GM10248 (cell line): ENCODE results near the gene KSR2.

Source experiments
- CTCF ChIA-PET: fragments of 300-600 bp; sonication (Branson Sonifier 250); formaldehyde crosslinking; extraction: SDS; loops from one replicate; lab custom pipeline; 2021; ENCODE audit warnings: antibody characterized with exemption; lab: Yijun Ruan, JAX
- POLR2A ChIA-PET: fragments of 350-650 bp; sonication (Branson Sonifier 250); formaldehyde crosslinking; extraction: SDS; loops from one replicate; lab custom pipeline; 2020; ENCODE audit warnings: antibody characterized with exemption; lab: Yijun Ruan, JAX
- DNase-seq: peaks from one replicate; pipeline ENCODE4 v3.0.0; 2012; ENCODE audit errors: extremely low spot score
- CTCF ChIP-seq: IDR thresholded peaks from 2 replicates; pipeline ENCODE4 v1.5.1; 2012; ENCODE audit warnings: mild to moderate bottlenecking, low read depth; ENCODE audit errors: extremely low read depth, missing control alignments, control extremely low read depth

The KSR2 gene

GRCh38 chr12:117792877-117793424 lies 175.8 kb downstream of the KSR2 start:
- CTCF ChIA-PET: no interaction called here
- POLR2A ChIA-PET: no interaction called here

DNA sequence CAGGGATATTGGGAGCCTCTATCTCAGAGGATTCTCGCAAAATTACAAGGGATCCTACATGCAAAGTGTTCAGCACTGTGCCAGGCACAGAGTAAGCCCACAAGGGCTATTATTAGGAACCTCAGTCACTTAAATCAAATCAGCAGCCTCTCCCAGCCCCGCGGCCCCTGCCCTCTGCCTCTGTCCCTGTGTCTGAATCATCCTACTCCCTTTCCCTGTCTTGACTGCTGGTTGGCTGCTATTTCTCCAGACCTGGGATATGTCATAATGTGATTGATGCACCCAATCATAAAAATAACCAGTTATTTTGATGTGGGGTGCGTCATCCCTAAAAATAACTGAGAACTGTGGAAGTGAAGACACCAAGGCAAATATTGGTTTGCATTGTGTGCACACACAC lies 176.3 kb downstream of the KSR2 start:
- POLR2A ChIA-PET: no interaction called here
- DNase-seq: no peak
- TF ChIP-seq CTCF: no peak
- CTCF ChIA-PET: no interaction called here

More at GRCh38 chr12:117792877-117793424, 175.8 kb downstream of the KSR2 start:
- DNase-seq: no peak
- TF ChIP-seq CTCF: no peak

- DNase-seq: no peak
- CTCF ChIA-PET: interaction anchor here (1.2 to 1.7 kb wide), 2 partner anchors 17 to 22 kb away, joined by 3 read pairs; no protein-coding TSS in a partner anchor
- POLR2A ChIA-PET: no interaction called here
- no peak for TF ChIP-seq CTCF
Observed at GRCh38 chr12:117790948-117791347, 177.8 kb downstream of the KSR2 start.

- TF ChIP-seq CTCF: no peak
- no peak for DNase-seq
- POLR2A ChIA-PET: no interaction called here
- CTCF ChIA-PET: interaction anchor here (1.2 to 1.7 kb wide), 2 partner anchors 17 to 21 kb away, joined by 3 read pairs; no protein-coding TSS in a partner anchor
Observed at GRCh38 chr12:117790198-117790597, 178.6 kb downstream of the KSR2 start.

GRCh38 chr12:117789195-117789912 lies 179.4 kb downstream of the KSR2 start:
- ChIA-PET POLR2A (no interaction called here), CTCF (no interaction called here)
- no peak for DNase-seq
- TF ChIP-seq CTCF: no peak

- CTCF ChIA-PET: no interaction called here
- DNase-seq: no peak
- TF ChIP-seq CTCF: no peak
- POLR2A ChIA-PET: no interaction called here
Observed at GRCh38 chr12:117778656-117779055, 190.1 kb downstream of the KSR2 start.
